H1 (cell line): ENCODE measurements around the gene NCK1. TPM values are rescaled to one million over a fixed set of nuclear protein-coding genes. Genes with fewer than 3 reads are reported as not detected.

Experiments used
- CTCF ChIA-PET: fragments of 300-600 bp; sonication (Branson Sonifier 250); formaldehyde crosslinking; loops from one replicate; lab custom pipeline; 2021; ENCODE audit not compliant: partially characterized antibody; lab: Charles Lee
- POLR2A ChIA-PET: fragments of 300-600 bp; sonication (Branson Sonifier 250); formaldehyde crosslinking; loops from one replicate; lab custom pipeline; 2021; ENCODE audit warnings: inconsistent platforms; ENCODE audit not compliant: partially characterized antibody; lab: Charles Lee
- DNase-seq, 2 experiments: peaks; one replicate each; pipeline versions ENCODE4 v3.0.0 to v3.0.0-alpha.2; 2010 to 2022; ENCODE audit warnings: low spot score in 2 of 2, low read depth in 1 of 2, mixed read lengths in 1 of 2
- FAIRE-seq: peaks from 2 replicates; lab custom pipeline; 2011; peaks lifted over from hg19 to GRCh38; lab: Jason Lieb, UNC
- H2AFZ ChIP-seq: 2 replicates; pipeline ENCODE4 v1.8.1; 2012; ENCODE audit warnings: low read length, inconsistent platforms
- H2AK5ac ChIP-seq: 2 replicates; pipeline ENCODE4 v1.6.1; 2013; ENCODE audit warnings: low read depth, low read length
- H2BK120ac ChIP-seq: replicated peaks from 2 replicates; pipeline ENCODE3; 2013; ENCODE audit warnings: low read depth, low read length, inconsistent platforms
- H2BK12ac ChIP-seq: 2 replicates; pipeline ENCODE4 v1.6.1; 2013; ENCODE audit warnings: low read depth, low read length
- H2BK15ac ChIP-seq: 2 replicates; pipeline ENCODE4 v1.6.1; 2013; ENCODE audit warnings: low read length
- H2BK20ac ChIP-seq: 2 replicates; pipeline ENCODE4 v1.6.1; 2013; ENCODE audit warnings: low read length
- H2BK5ac ChIP-seq: 2 replicates; pipeline ENCODE4 v1.6.1; 2013; ENCODE audit warnings: low read depth, low read length
- H3K14ac ChIP-seq: 2 replicates; pipeline ENCODE4 v1.6.1; 2013; ENCODE audit warnings: inconsistent platforms; ENCODE audit not compliant: insufficient read length
- H3K18ac ChIP-seq: 2 replicates; pipeline ENCODE4 v1.6.1; 2013; ENCODE audit warnings: low read length; ENCODE audit errors: extremely low read depth
- H3K23ac ChIP-seq: 2 replicates; pipeline ENCODE4 v1.6.1; 2013; ENCODE audit warnings: inconsistent platforms; ENCODE audit not compliant: insufficient read length
- H3K23me2 ChIP-seq: 2 replicates; pipeline ENCODE4 v1.6.1; 2013; ENCODE audit warnings: low read depth, low read length
- H3K27ac ChIP-seq: 2 replicates; pipeline ENCODE4 v1.6.1; 2011; ENCODE audit warnings: low read depth, low read length, inconsistent platforms
- H3K27me3 ChIP-seq, 4 experiments: replicated peaks in 1 of 4; 1 replicate in 1 of 4; 2 replicates in 3 of 4; pipeline versions ENCODE4 v1.6.1 to v1.8.1; 2011 to 2013; ENCODE audit warnings: low read length in 3 of 4, mild to moderate bottlenecking in 3 of 4, inconsistent platforms in 2 of 4, mixed read lengths in 2 of 4, moderate library complexity in 1 of 4; ENCODE audit not compliant: control insufficient read depth in 3 of 4, insufficient read depth in 3 of 4; ENCODE audit errors: extremely low read depth in 1 of 4
- H3K36me3 ChIP-seq, 4 experiments: 2 replicates each; pipeline versions ENCODE4 v1.6.1 to v1.8.1; 2011 to 2013; ENCODE audit warnings: mild to moderate bottlenecking in 4 of 4, low read length in 3 of 4, moderate library complexity in 2 of 4, control low read depth in 1 of 4, inconsistent platforms in 1 of 4; ENCODE audit not compliant: insufficient read depth in 4 of 4, control insufficient read depth in 2 of 4
- H3K4ac ChIP-seq: replicated peaks from 2 replicates; pipeline ENCODE3; 2013; ENCODE audit warnings: low read length, low read depth, mixed read lengths, inconsistent platforms; ENCODE audit not compliant: insufficient read length
- H3K4me1 ChIP-seq, 4 experiments: replicated peaks in 1 of 4; 1 replicate in 1 of 4; 2 replicates in 3 of 4; pipeline versions ENCODE4 v1.6.1 to v1.8.1; 2011 to 2013; ENCODE audit warnings: low read length in 3 of 4, inconsistent platforms in 2 of 4, mixed read lengths in 1 of 4; ENCODE audit not compliant: insufficient read depth in 4 of 4, control insufficient read depth in 3 of 4
- H3K4me2 ChIP-seq, 2 experiments: 2 replicates each; pipeline versions ENCODE4 v1.6.1 to v1.8.1; 2011 to 2013; ENCODE audit warnings: low read depth in 2 of 2, low read length in 2 of 2, control low read depth in 1 of 2, inconsistent platforms in 1 of 2, mild to moderate bottlenecking in 1 of 2; ENCODE audit not compliant: insufficient read depth in 1 of 2
- H3K4me3 ChIP-seq, 4 experiments: fragments of 200-600, 300-600 bp in 1 of 4; sonication (generic), shearing (Covaris generic), sonication (Bioruptor Twin) in 1 of 4; 2 replicates each; pipeline versions ENCODE4 v1.5.1 to v1.8.1; 2011 to 2016; ENCODE audit warnings: low read length in 4 of 4, low read depth in 3 of 4, control low read depth in 2 of 4, inconsistent platforms in 2 of 4, mild to moderate bottlenecking in 2 of 4, mixed read lengths in 1 of 4, moderate library complexity in 1 of 4; ENCODE audit not compliant: insufficient read depth in 2 of 4; ENCODE audit errors: extremely low read depth in 1 of 4
- H3K56ac ChIP-seq: replicated peaks from 2 replicates; pipeline ENCODE3; 2013; ENCODE audit warnings: low read depth, mild to moderate bottlenecking, mixed read lengths, low read length, inconsistent platforms; ENCODE audit not compliant: insufficient read length
- H3K79me1 ChIP-seq: 2 replicates; pipeline ENCODE4 v1.6.1; 2013; ENCODE audit warnings: low read depth, low read length, control low read depth
- H3K79me2 ChIP-seq, 2 experiments: 2 replicates each; pipeline versions ENCODE4 v1.6.1 to v1.8.1; 2012 to 2013; ENCODE audit warnings: low read length in 2 of 2, mild to moderate bottlenecking in 2 of 2, inconsistent platforms in 1 of 2; ENCODE audit not compliant: insufficient read depth in 2 of 2, control insufficient read depth in 1 of 2
- H3K9ac ChIP-seq, 4 experiments: replicated peaks in 1 of 4; 1 replicate in 1 of 4; 2 replicates in 3 of 4; pipeline versions ENCODE4 v1.6.1 to v1.8.1; 2011 to 2013; ENCODE audit warnings: low read depth in 3 of 4, low read length in 3 of 4, control low read depth in 2 of 4, mild to moderate bottlenecking in 2 of 4, moderate library complexity in 2 of 4, inconsistent platforms in 1 of 4; ENCODE audit errors: extremely low read depth in 1 of 4
- H3K9me3 ChIP-seq, 2 experiments: 2 replicates each; pipeline versions ENCODE4 v1.6.1 to v1.8.1; 2012 to 2013; ENCODE audit warnings: mild to moderate bottlenecking in 2 of 2, moderate library complexity in 2 of 2, control low read depth in 1 of 2, inconsistent platforms in 1 of 2, low read depth in 1 of 2, low read length in 1 of 2, mixed read lengths in 1 of 2; ENCODE audit not compliant: insufficient read depth in 2 of 2
- H4K20me1 ChIP-seq, 2 experiments: replicated peaks in 1 of 2; 2 replicates each; pipeline versions ENCODE3 to v1.8.1; 2011 to 2013; ENCODE audit warnings: inconsistent platforms in 2 of 2, low read length in 2 of 2, mild to moderate bottlenecking in 1 of 2; ENCODE audit not compliant: insufficient read depth in 2 of 2, control insufficient read depth in 1 of 2
- H4K5ac ChIP-seq: 2 replicates; pipeline ENCODE4 v1.6.1; 2013; ENCODE audit warnings: low read length, low read depth, mixed read lengths, inconsistent platforms; ENCODE audit not compliant: insufficient read length
- H4K8ac ChIP-seq: 2 replicates; pipeline ENCODE4 v1.8.0; 2013; ENCODE audit warnings: mild to moderate bottlenecking, moderate library complexity, low read length, inconsistent platforms; ENCODE audit not compliant: insufficient read depth; ENCODE audit errors: extremely low read depth
- H4K91ac ChIP-seq: replicated peaks from 2 replicates; pipeline ENCODE3; 2013; ENCODE audit warnings: low read length, mixed read lengths, inconsistent platforms; ENCODE audit not compliant: insufficient read length
- BCL11A ChIP-seq, 2 experiments: IDR thresholded peaks; one replicate each; pipeline ENCODE4 v1.6.1; 2011; ENCODE audit warnings: low read depth in 2 of 2, low read length in 2 of 2, mild to moderate bottlenecking in 2 of 2
- CBX5 ChIP-seq: fragments of 300-800, 300-1000 bp; sonication (generic); IDR thresholded peaks from 2 replicates; pipeline ENCODE4 v1.7.1; 2016; ENCODE audit warnings: antibody characterized with exemption, low read length, low read depth
- E2F6 ChIP-seq: IDR thresholded peaks from 2 replicates; pipeline ENCODE4 v1.6.1; 2012; ENCODE audit warnings: inconsistent platforms
- FOSL1 ChIP-seq: IDR thresholded peaks from 2 replicates; pipeline ENCODE4 v1.6.1; 2011; ENCODE audit warnings: mild to moderate bottlenecking, low read depth, low read length, moderate library complexity; ENCODE audit not compliant: insufficient read depth
- POU5F1 ChIP-seq: IDR thresholded peaks from 2 replicates; pipeline ENCODE4 v1.6.1; 2011; ENCODE audit warnings: low read depth, mild to moderate bottlenecking, low read length, moderate library complexity
- SP4 ChIP-seq: IDR thresholded peaks from 2 replicates; pipeline ENCODE4 v1.6.1; 2012; ENCODE audit warnings: low read length, inconsistent platforms
- WGBS, 2 experiments: shearing (Covaris generic) in 1 of 2; methylation state at CpG; one replicate each; pipeline versions ENCODE4 v1.1.6 to v1.1.7; 2013 to 2015; ENCODE audit warnings: low lambda C conversion rate in 2 of 2, mixed read lengths in 2 of 2, inconsistent platforms in 1 of 2, low coverage in 1 of 2, missing lambda C conversion rate in 1 of 2; ENCODE audit not compliant: insufficient replicate concordance in 2 of 2, insufficient coverage in 1 of 2, insufficient read length in 1 of 2; ENCODE audit errors: extremely low coverage in 1 of 2, missing lambda C conversion rate in 1 of 2; 5-methylcytosine and 5-hydroxymethylcytosine counted together
- polyA plus RNA-seq, 7 experiments: library from polyadenylated mRNA; depleted of rRNA in 3 of 7; stranded (reverse) in 5 of 7; unstranded in 2 of 7; fragments of >200 nt in 5 of 7; fragments of 200-250 nt in 2 of 7; gene quantifications; 1 replicate in 5 of 7; 2 replicates in 1 of 7; 4 replicates in 1 of 7; pipeline versions ENCODE4 v1.2.1 to v1.2.3, GENCODE V29; 2011 to 2013; ENCODE audit warnings: missing spikeins in 2 of 7, mixed read lengths in 2 of 7
- total RNA-seq: library from RNA; stranded (reverse); fragmentation: NEBNext Ultra II Directional; extraction: Animal tissue kit (Norgen Biotek cat#: 25700); gene quantifications from 2 replicates; pipeline ENCODE4 v1.2.1, GENCODE V29; 2021

Gene NCK1
- total and polyA plus RNA-seq, 2 of the 8 experiments (the other 6 are each of a cell fraction or from before 2014, with no cell fraction given): 10.0 to 28.5 TPM

- no peak overlapping the region for H3K9ac ChIP-seq
- H2BK120ac ChIP-seq: no peak overlapping the region
- H3K27me3 ChIP-seq: no peaks in the 10 kb centered on the region
- no peak overlapping the region for H3K4ac ChIP-seq
- no peak overlapping the region for H3K56ac ChIP-seq
- H4K8ac ChIP-seq: no peak overlapping the region
- FAIRE-seq (no peak), DNase-seq (no peak)
- POLR2A ChIA-PET: no interaction called here
- no peak overlapping the region for H3K4me3 ChIP-seq
- CTCF ChIA-PET: interaction anchor here (1.9 kb wide), 1 partner anchor 222 kb away, joined by 5 read pairs; no protein-coding TSS in a partner anchor
- H3K4me1 ChIP-seq: peaks cover 0 to 8% (median 2%) of the 10 kb centered on the region in 4 experiments; a peak in 3 of 7 replicates
- H2BK20ac ChIP-seq: no peak overlapping the region
- no peak overlapping the region for H2BK12ac ChIP-seq
- H3K23me2 ChIP-seq: no peaks in the 10 kb centered on the region
- H2AK5ac ChIP-seq: no peak overlapping the region
- H2BK5ac ChIP-seq: no peak overlapping the region
- H3K79me2 ChIP-seq: peaks cover 5 to 84% of the 10 kb centered on the region in 2 experiments; a peak in 3 of 4 replicates
- H3K36me3 ChIP-seq: peaks cover 0 to 3% (median 0%) of the 10 kb centered on the region in 4 experiments; a peak in 2 of 8 replicates
- WGBS, 2 experiments: 82% methylated on average over 24 of the region's 24 CpGs; no CpG with 5 or more reads in 1 of the 2 experiments
- peaks cover 0 to 3% of the 10 kb centered on the region in 2 experiments; a peak in 1 of 4 replicates for H3K9me3 ChIP-seq
- no peak overlapping the region for H4K91ac ChIP-seq
- no peaks in the 10 kb centered on the region; the same call in 1 of the 2 replicates for H3K79me1 ChIP-seq
- H3K23ac ChIP-seq: no peak overlapping the region
- no peak overlapping the region for H2AFZ ChIP-seq
- H4K5ac ChIP-seq: no peak overlapping the region
- H4K20me1 ChIP-seq: peaks cover 2 to 3% of the 10 kb centered on the region in 2 experiments
- no peak overlapping the region for H3K18ac ChIP-seq
- H3K14ac ChIP-seq: no peak overlapping the region
- no peak overlapping the region for H3K4me2 ChIP-seq
- no peak overlapping the region for H3K27ac ChIP-seq
- no peak overlapping the region for H2BK15ac ChIP-seq
- no peak for TF ChIP-seq BCL11A (IDR thresholded peaks at IDR 0.05; ENCODE audit: low read depth in 2 of 2, low read length in 2 of 2)
- TF ChIP-seq SP4: no peak
- TF ChIP-seq FOSL1: no peak
- TF ChIP-seq POU5F1: no peak
- TF ChIP-seq CBX5: no peak
- no peak for TF ChIP-seq E2F6
These were observed 27.9 kb downstream of the NCK1 start for GRCh38 chr3:136889947-136890346.
